Fibroblast of pulmonary artery (primary cell): Measurements from ENCODE around the gene CSGALNACT2.

Source experiments
- DNase-seq: peaks from one replicate; pipeline ENCODE4 v3.0.0-alpha.2; 2010; ENCODE audit warnings: low read depth
- H3K4me3 ChIP-seq: replicated peaks from 2 replicates; pipeline ENCODE4 v1.5.1; 2011; ENCODE audit warnings: low read depth, mild to moderate bottlenecking, control low read depth, low read length, moderate library complexity
- CTCF ChIP-seq: IDR thresholded peaks from 2 replicates; pipeline ENCODE4 v1.5.1; 2011; ENCODE audit warnings: mild to moderate bottlenecking, control low read depth, low read length, inconsistent platforms; ENCODE audit errors: missing control alignments

Gene CSGALNACT2

GRCh38 chr10:43226441-43226840 lies 88.2 kb downstream of the CSGALNACT2 start:
- DNase-seq = no peak
- no peak for TF ChIP-seq CTCF

GRCh38 chr10:43226851-43227845 lies 88.9 kb downstream of the CSGALNACT2 start:
- no peak overlapping the region for H3K4me3 ChIP-seq
- TF ChIP-seq CTCF = no peak
- DNase-seq = no peak

More at GRCh38 chr10:43226441-43226840, 88.2 kb downstream of the CSGALNACT2 start:
- no peak overlapping the region for H3K4me3 ChIP-seq

- no peak for TF ChIP-seq CTCF
- DNase-seq = no peak
- H3K4me3 ChIP-seq = no peak overlapping the region
Observed at GRCh38 chr10:43227911-43228782, 89.9 kb downstream of the CSGALNACT2 start.

GRCh38 chr10:43228783-43229207 lies 90.5 kb downstream of the CSGALNACT2 start:
- TF ChIP-seq CTCF = no peak
- DNase-seq = no peak
- H3K4me3 ChIP-seq = no peak overlapping the region

- no peak for TF ChIP-seq CTCF
- DNase-seq = no peak
- H3K4me3 ChIP-seq = no peak overlapping the region
Observed at GRCh38 chr10:43229208-43230061, 91.2 kb downstream of the CSGALNACT2 start.
